ENCODE data around the gene GNAS.
A peak's percentile ranks its signal among the peaks of the same experiment; 100 is the strongest.

GNAS gene

DNA sequence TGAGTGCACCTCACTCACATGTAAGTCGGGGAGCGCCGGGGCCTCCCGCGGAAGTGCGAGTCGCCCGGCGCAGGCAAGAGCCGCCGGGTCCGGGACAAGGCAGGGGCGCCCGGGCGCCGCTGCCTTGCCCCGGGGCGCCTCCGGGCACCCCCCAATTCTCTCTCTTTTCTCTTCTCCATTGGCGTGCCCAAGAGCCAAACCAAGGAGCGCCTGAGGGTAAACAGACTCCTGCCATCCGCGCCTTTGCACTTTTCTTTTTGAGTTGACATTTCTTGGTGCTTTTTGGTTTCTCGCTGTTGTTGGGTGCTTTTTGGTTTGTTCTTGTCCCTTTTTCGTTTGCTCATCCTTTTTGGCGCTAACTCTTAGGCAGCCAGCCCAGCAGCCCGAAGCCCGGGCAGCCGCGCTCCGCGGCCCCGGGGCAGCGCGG is 36.8 kb downstream of the GNAS start:
- no peaks in the 10 kb centered on the region for H3K9me3 ChIP-seq (ENCODE audit: control insufficient read depth, insufficient read depth, low read length)
- H3K27me3 ChIP-seq (ENCODE audit: control insufficient read depth, low read length): no peaks in the 10 kb centered on the region
- peaks cover 55% of the 10 kb centered on the region for H3K79me2 ChIP-seq (ENCODE audit: control insufficient read depth, low read length)
- peak overlapping the region; percentile 71 for H3K4me3 ChIP-seq (ENCODE audit: low read length)
- peak overlapping the region; percentile 74 for H3K4me2 ChIP-seq (ENCODE audit: low read length)
- TF ChIP-seq EZH2phosphoT487 (IDR thresholded peaks at IDR 0.05; ENCODE audit: borderline replicate concordance, low read length): no peak
- no peak for TF ChIP-seq CTCF (IDR thresholded peaks at IDR 0.05; ENCODE audit: low read depth, low read length, poor library complexity, severe bottlenecking)
- H3K36me3 ChIP-seq (ENCODE audit: control insufficient read depth, low read length): peaks cover 18% of the 10 kb centered on the region
- no peaks in the 10 kb centered on the region for H3K9me2 ChIP-seq (replicated peaks; ENCODE audit: control insufficient read depth, low read length)
- peaks cover 36% of the 10 kb centered on the region for H3K4me1 ChIP-seq (ENCODE audit: control insufficient read depth, low read length)
- peak overlapping the region; percentile 80 for H3K27ac ChIP-seq (ENCODE audit: low read depth, low read length)
- peaks cover 2% of the 10 kb centered on the region; the same call in 1 of the 2 replicates for H3F3A ChIP-seq (ENCODE audit: control insufficient read depth, insufficient read depth)
- peaks cover 11% of the 10 kb centered on the region for H4K20me1 ChIP-seq (ENCODE audit: control insufficient read depth, insufficient read depth, low read depth, low read length)

- H3K4me1 ChIP-seq (ENCODE audit: control insufficient read depth, low read length): peaks cover 42% of the 10 kb centered on the region
- peaks cover 3% of the 10 kb centered on the region; the same call in 1 of the 2 replicates for H3F3A ChIP-seq (ENCODE audit: control insufficient read depth, insufficient read depth)
- peak overlapping the region; percentile 74 for H3K4me2 ChIP-seq (ENCODE audit: low read length)
- no peaks in the 10 kb centered on the region for H3K27me3 ChIP-seq (ENCODE audit: control insufficient read depth, low read length)
- peaks cover 17% of the 10 kb centered on the region for H4K20me1 ChIP-seq (ENCODE audit: control insufficient read depth, insufficient read depth, low read depth, low read length)
- TF ChIP-seq EZH2phosphoT487 (IDR thresholded peaks at IDR 0.05; ENCODE audit: borderline replicate concordance, low read length) (no peak), CTCF (IDR thresholded peaks at IDR 0.05; ENCODE audit: low read depth, low read length, poor library complexity, severe bottlenecking) (no peak)
- H3K79me2 ChIP-seq (ENCODE audit: control insufficient read depth, low read length): peaks cover 61% of the 10 kb centered on the region
- no peaks in the 10 kb centered on the region for H3K9me3 ChIP-seq (ENCODE audit: control insufficient read depth, insufficient read depth, low read length)
- H3K27ac ChIP-seq (ENCODE audit: low read depth, low read length): peak overlapping the region; percentile 80
- peaks cover 24% of the 10 kb centered on the region for H3K36me3 ChIP-seq (ENCODE audit: control insufficient read depth, low read length)
- peak overlapping the region; percentile 71 for H3K4me3 ChIP-seq (ENCODE audit: low read length)
- H3K9me2 ChIP-seq (replicated peaks; ENCODE audit: control insufficient read depth, low read length): no peaks in the 10 kb centered on the region
Observed at GRCh38 chr20:58889798-58890517, 37.4 kb downstream of the GNAS start.

GRCh38 chr20:58890518-58891085 is 38.1 kb downstream of the GNAS start:
- TF ChIP-seq CTCF (IDR thresholded peaks at IDR 0.05; ENCODE audit: low read depth, low read length, poor library complexity, severe bottlenecking) (no peak), EZH2phosphoT487 (IDR thresholded peaks at IDR 0.05; ENCODE audit: borderline replicate concordance, low read length) (no peak)
- H3K27me3 ChIP-seq (ENCODE audit: control insufficient read depth, low read length): no peaks in the 10 kb centered on the region
- peaks cover 22% of the 10 kb centered on the region for H4K20me1 ChIP-seq (ENCODE audit: control insufficient read depth, insufficient read depth, low read depth, low read length)
- H3K4me1 ChIP-seq (ENCODE audit: control insufficient read depth, low read length): peaks cover 47% of the 10 kb centered on the region
- no peaks in the 10 kb centered on the region for H3K9me3 ChIP-seq (ENCODE audit: control insufficient read depth, insufficient read depth, low read length)
- peaks cover 3% of the 10 kb centered on the region; the same call in 1 of the 2 replicates for H3F3A ChIP-seq (ENCODE audit: control insufficient read depth, insufficient read depth)
- H3K4me3 ChIP-seq (ENCODE audit: low read length): peak overlapping the region; percentile 71
- H3K27ac ChIP-seq (ENCODE audit: low read depth, low read length): peak overlapping the region; percentile 80
- peaks cover 67% of the 10 kb centered on the region for H3K79me2 ChIP-seq (ENCODE audit: control insufficient read depth, low read length)
- H3K36me3 ChIP-seq (ENCODE audit: control insufficient read depth, low read length): peaks cover 30% of the 10 kb centered on the region
- peak overlapping the region; percentile 74 for H3K4me2 ChIP-seq (ENCODE audit: low read length)
- H3K9me2 ChIP-seq (replicated peaks; ENCODE audit: control insufficient read depth, low read length): no peaks in the 10 kb centered on the region

Measured in DOHH2 (cell line).